ENCODE data around the gene UBR4. TPM values are rescaled to one million over a fixed set of nuclear protein-coding genes. Genes with fewer than 3 reads are reported as not detected.

Gene UBR4
- total RNA-seq, 4 donors from 2014 or later, result 132 to 268 (median 170) TPM

- TF ChIP-seq EP300 (IDR thresholded peaks at IDR 0.05), result no peak
- TF ChIP-seq POLR2AphosphoS5 (IDR thresholded peaks at IDR 0.05), result no peak
- TF ChIP-seq POLR2A (IDR thresholded peaks at IDR 0.05; ENCODE audit: low read depth), result no peak
- TF ChIP-seq CTCF (IDR thresholded peaks at IDR 0.05), result no peak
- WGBS, result 49% methylated on average over 7 of the region's 15 CpGs
- intact Hi-C loops (cut with DNase I), result no loop called here
Measured at GRCh38 chr1:19057784-19058475, 152.1 kb downstream of the UBR4 start.

GRCh38 chr1:19057182-19057779, 152.8 kb downstream of the UBR4 start:
- Histone ChIP-seq H3K36me3 (no peaks in the 10 kb centered on the region), H3K4me3 (no peak overlapping the region), H3K4me1 (peaks cover 0 to 4% (median 0%) of the 10 kb centered on the region in 4 donors), H3K9me3 (no peaks in the 10 kb centered on the region), H3K27ac (replicated peaks in 1 of 4) (no peak overlapping the region), H3K27me3 (peaks cover 0 to 69% (median 12%) of the 10 kb centered on the region in 4 donors)
- intact Hi-C loops (cut with DNase I), result no loop called here
- no peak for DNase-seq (ENCODE audit: extremely low spot score)
- WGBS, result 83% methylated on average over 13 of the region's 14 CpGs
- no peak for TF ChIP-seq EP300 (IDR thresholded peaks at IDR 0.05)
- no peak for TF ChIP-seq CTCF (IDR thresholded peaks at IDR 0.05)
- no peak for TF ChIP-seq POLR2AphosphoS5 (IDR thresholded peaks at IDR 0.05)
- no peak for TF ChIP-seq POLR2A (IDR thresholded peaks at IDR 0.05; ENCODE audit: low read depth)

More at GRCh38 chr1:19057784-19058475, 152.1 kb downstream of the UBR4 start:
- no peak for DNase-seq (ENCODE audit: extremely low spot score)
- peaks cover 0 to 4% (median 0%) of the 10 kb centered on the region in 4 donors for H3K4me1 ChIP-seq
- H3K4me3 ChIP-seq, result no peak overlapping the region
- no peak overlapping the region for H3K27ac ChIP-seq (replicated peaks in 1 of 4)
- no peaks in the 10 kb centered on the region for H3K9me3 ChIP-seq
- H3K27me3 ChIP-seq, result peaks cover 0 to 63% (median 12%) of the 10 kb centered on the region in 4 donors
- no peaks in the 10 kb centered on the region for H3K36me3 ChIP-seq

- 54% methylated on average over 7 of the region's 7 CpGs for WGBS
- no peak overlapping the region for H3K27ac ChIP-seq (replicated peaks in 1 of 4)
- peaks cover 0 to 78% (median 12%) of the 10 kb centered on the region in 4 donors for H3K27me3 ChIP-seq
- intact Hi-C loops (cut with DNase I), result no loop called here
- peaks cover 0 to 4% (median 0%) of the 10 kb centered on the region in 4 donors for H3K4me1 ChIP-seq
- TF ChIP-seq POLR2A (IDR thresholded peaks at IDR 0.05; ENCODE audit: low read depth) (no peak), POLR2AphosphoS5 (IDR thresholded peaks at IDR 0.05) (no peak), CTCF (IDR thresholded peaks at IDR 0.05) (no peak), EP300 (IDR thresholded peaks at IDR 0.05) (no peak)
- H3K4me3 ChIP-seq, result no peak overlapping the region
- H3K36me3 ChIP-seq, result no peaks in the 10 kb centered on the region
- H3K9me3 ChIP-seq, result no peaks in the 10 kb centered on the region
- no peak for DNase-seq (ENCODE audit: extremely low spot score)
Measured at GRCh38 chr1:19055701-19056100, 154.4 kb downstream of the UBR4 start.

GRCh38 chr1:19055001-19055400, 155.1 kb downstream of the UBR4 start:
- no peak overlapping the region for H3K4me3 ChIP-seq
- no peak for DNase-seq (ENCODE audit: extremely low spot score)
- H3K4me1 ChIP-seq, result peaks cover 0 to 4% (median 0%) of the 10 kb centered on the region in 4 donors
- WGBS, result 37% methylated on average over 7 of the region's 11 CpGs
- H3K9me3 ChIP-seq, result no peaks in the 10 kb centered on the region
- H3K27me3 ChIP-seq, result peaks cover 0 to 78% (median 12%) of the 10 kb centered on the region in 4 donors
- no peak for TF ChIP-seq POLR2A (IDR thresholded peaks at IDR 0.05; ENCODE audit: low read depth)
- no peak overlapping the region for H3K27ac ChIP-seq (replicated peaks in 1 of 4)
- H3K36me3 ChIP-seq, result no peaks in the 10 kb centered on the region
- intact Hi-C loops (cut with DNase I), result no loop called here

GRCh38 chr1:19054216-19054615, 155.8 kb downstream of the UBR4 start:
- intact Hi-C loops (cut with DNase I), result no loop called here
- WGBS, result 50% methylated on average over 2 of the region's 15 CpGs
- no peaks in the 10 kb centered on the region for H3K36me3 ChIP-seq
- TF ChIP-seq POLR2A (IDR thresholded peaks at IDR 0.05; ENCODE audit: low read depth), result no peak
- no peak for TF ChIP-seq CTCF (IDR thresholded peaks at IDR 0.05)
- TF ChIP-seq POLR2AphosphoS5 (IDR thresholded peaks at IDR 0.05), result no peak
- TF ChIP-seq EP300 (IDR thresholded peaks at IDR 0.05), result no peak
- no peaks in the 10 kb centered on the region for H3K9me3 ChIP-seq
- H3K27me3 ChIP-seq, result peaks cover 0 to 73% (median 12%) of the 10 kb centered on the region in 4 donors
- no peak overlapping the region for H3K4me3 ChIP-seq
- H3K27ac ChIP-seq (replicated peaks in 1 of 4), result no peak overlapping the region
- H3K4me1 ChIP-seq, result peaks cover 0 to 4% (median 0%) of the 10 kb centered on the region in 4 donors
- no peak for DNase-seq (ENCODE audit: extremely low spot score)

Data from esophagus muscularis mucosa (tissue), 4 donors.